Hindlimb muscle (tissue), 1 donor: Measurements from ENCODE around the gene CDKN2C. TPM values are rescaled to one million over a fixed set of nuclear protein-coding genes. Genes with fewer than 3 reads are reported as not detected.
"Not testable (repeated sequence)": the region's sequence is repeated elsewhere in the genome, so short reads cannot be mapped to it uniquely, and the experiment has no call there.

Source experiments
- DNase-seq: peaks from one replicate; pipeline ENCODE4 v3.0.0-alpha.2; 2013
- polyA plus RNA-seq: library from polyadenylated mRNA; unstranded; fragments of 120-200 nt; gene quantifications from one replicate; pipeline ENCODE4 v1.2.1, GENCODE V29; 2013; ENCODE audit not compliant: insufficient read length

Gene CDKN2C
- polyA plus RNA-seq, 1 donor = 13.1 TPM

GRCh38 chr1:50981741-50982140, 11.7 kb downstream of the CDKN2C start:
- DNase-seq = no peak

GRCh38 chr1:50982611-50983010, 12.6 kb downstream of the CDKN2C start:
- DNase-seq = no peak

GRCh38 chr1:50983219-50983802, 13.3 kb downstream of the CDKN2C start:
- DNase-seq = no peak

GRCh38 chr1:50985094-50985493, 15.0 kb downstream of the CDKN2C start:
- DNase-seq = no peak

DNA sequence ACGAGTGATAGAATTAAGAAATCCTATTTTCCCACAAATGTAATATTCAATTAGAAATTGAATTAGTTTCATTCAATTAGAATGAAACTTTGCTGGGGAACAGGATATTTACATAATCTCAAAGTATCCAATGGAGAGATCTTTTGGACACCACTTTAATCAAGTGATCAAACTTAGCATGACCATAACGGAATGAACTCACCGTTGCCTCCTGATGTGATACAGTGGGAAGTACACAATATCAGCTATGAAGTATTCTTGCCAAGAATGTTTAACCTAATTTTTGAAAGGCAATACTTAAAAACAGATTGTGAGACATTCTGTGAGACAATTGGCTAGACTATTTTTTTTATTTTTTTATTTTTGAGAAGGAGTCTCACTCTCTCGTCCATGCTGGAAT, 16.6 kb downstream of the CDKN2C start:
- DNase-seq = no peak

DNA sequence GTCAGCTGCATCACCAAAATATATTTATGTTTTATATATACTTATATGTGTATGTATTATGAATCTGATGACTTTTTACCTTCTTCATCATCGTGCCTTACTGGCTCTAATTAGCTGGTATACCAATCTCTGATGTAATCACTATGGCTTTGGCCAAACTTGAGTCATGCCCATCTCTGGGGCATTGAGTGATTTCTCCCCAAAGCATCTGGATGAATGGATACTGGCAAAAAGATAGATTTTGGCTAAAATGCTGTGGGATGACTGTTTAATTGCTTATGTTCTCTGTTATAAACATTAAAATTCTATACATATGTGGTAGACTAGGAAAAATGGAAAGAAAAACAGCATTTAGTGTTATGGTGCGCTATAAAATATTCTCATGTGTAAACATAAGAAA, 19.6 kb downstream of the CDKN2C start:
- DNase-seq = no peak

- no peak for DNase-seq
These were observed 22.7 kb downstream of the CDKN2C start for GRCh38 chr1:50992532-50993318.

- DNase-seq = no peak
These were observed 23.6 kb downstream of the CDKN2C start for GRCh38 chr1:50993645-50994044.

DNA sequence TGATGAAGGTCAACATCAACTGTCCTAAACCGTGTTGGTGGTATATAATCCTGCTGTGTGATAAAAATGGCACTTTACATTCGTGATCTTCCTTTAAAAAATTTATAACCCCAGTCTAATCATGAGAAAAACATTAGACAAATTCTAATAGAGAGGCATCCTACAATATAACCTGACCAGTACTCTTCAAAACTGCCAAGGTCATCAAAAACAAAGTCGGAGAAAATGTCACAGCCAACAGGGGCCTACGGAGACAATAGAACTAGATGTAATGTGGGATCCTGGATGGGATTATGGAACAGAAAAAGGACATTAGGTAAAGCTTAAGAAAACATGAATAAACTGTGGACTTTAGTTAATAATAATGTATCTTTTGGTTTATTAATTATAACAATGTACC, 25.0 kb downstream of the CDKN2C start:
- DNase-seq = no peak

- DNase-seq = no peak
These were observed 25.6 kb downstream of the CDKN2C start for GRCh38 chr1:50995651-50996050.

- no peak for DNase-seq
These were observed 26.0 kb downstream of the CDKN2C start for GRCh38 chr1:50996083-50996482.

DNA sequence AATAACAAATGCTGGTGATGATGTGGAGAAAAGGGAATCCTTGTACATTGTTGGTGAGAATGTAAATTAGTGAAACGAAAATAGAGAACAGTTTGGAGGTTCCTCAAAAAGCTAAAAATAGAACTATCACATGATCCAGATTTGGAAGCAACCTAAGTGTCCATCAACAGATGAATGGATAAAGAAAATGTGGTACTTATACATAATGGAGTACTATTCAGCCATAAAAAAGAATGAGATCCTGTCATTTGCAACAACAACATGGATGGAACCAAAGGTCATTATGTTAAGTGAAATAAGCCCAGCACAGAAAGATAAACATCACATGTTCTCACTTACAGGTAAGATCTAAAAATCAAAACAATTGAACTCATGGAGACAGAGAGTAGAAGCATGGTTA, 29.3 kb downstream of the CDKN2C start:
- DNase-seq = not testable (repeated sequence)

DNA sequence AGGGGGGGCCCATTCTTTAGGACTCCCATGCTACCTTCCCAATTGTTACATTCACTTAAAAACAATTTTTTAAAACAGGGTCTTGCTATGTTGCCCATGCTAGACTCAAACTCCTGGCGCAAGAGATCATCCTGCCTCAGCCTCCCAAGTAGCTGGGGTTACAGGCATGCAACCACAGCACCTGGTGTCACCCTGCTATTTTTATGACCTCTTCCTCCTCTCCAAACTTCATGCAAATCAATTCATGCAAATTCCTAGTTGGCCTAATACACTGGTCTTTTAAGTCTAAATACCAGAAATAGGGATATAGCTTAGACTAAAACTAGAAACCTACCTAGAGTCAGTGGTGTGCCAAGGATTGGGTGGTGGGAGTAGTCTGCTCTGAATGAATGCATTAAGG, 30.1 kb downstream of the CDKN2C start:
- no peak for DNase-seq

DNA sequence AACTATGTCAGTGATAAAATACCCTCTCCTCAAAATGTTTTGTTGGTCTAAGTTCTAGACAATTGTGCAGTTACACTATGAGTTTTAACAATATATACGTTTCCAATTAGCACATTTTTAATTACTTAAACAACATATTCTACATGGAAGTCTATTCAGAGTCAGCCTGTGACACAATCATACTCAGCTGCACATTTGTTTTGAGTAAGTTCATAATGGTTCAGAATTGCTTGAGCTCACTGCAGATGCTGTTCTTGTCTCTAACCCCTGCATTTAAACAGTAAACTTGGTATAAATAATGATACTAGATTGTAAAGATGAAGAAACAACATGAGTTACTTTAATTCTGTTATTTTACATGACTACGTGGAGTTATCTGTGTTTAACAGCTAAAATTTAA, 30.6 kb downstream of the CDKN2C start:
- no peak for DNase-seq

GRCh38 chr1:51002516-51002915, 32.5 kb downstream of the CDKN2C start:
- no peak for DNase-seq

- not testable (repeated sequence) for DNase-seq
These were observed 35.5 kb downstream of the CDKN2C start for GRCh38 chr1:51005549-51005948.

- DNase-seq = no peak
These were observed 39.3 kb downstream of the CDKN2C start for GRCh38 chr1:51009381-51009780.

GRCh38 chr1:51014878-51015277, 44.8 kb downstream of the CDKN2C start:
- no peak for DNase-seq

DNA sequence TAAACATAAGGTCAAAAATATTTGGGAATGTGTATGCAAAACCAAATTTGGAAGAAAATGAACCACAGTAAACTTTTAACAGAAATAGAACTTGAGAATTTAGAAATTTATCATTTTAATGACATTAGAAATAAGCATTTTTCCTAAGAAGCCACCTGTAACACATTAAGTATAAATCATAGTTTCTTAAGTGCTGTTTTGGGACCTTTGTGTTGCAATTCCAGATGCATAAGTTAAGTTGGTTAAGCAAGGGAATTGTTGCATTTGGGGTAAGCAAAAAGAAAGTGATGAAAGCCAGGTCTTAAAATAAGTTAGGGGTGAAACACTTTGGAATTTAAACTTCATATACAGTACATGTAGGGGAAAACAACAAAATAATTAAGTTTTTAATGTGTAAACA, 49.8 kb downstream of the CDKN2C start:
- peak; percentile 23 for DNase-seq

Other genes with a start within 250 kb of the CDKN2C start
- gene FAF1, start 10.0 kb upstream of the CDKN2C start, polyA plus RNA-seq = 43.5 TPM
- gene C1orf185, start 132.0 kb downstream of the CDKN2C start, polyA plus RNA-seq = not detected